Effector memory CD4-positive, alpha-beta T cell (primary cell): ENCODE results near the gene NPFFR1.

Source experiments
- DNase-seq, 3 donors: peaks; one replicate each; pipeline ENCODE4 v3.0.0-alpha.2; 2020
- H3K27ac ChIP-seq: 2 replicates; pipeline ENCODE4 v1.7.0; 2013; ENCODE audit warnings: mild to moderate bottlenecking, low read length, moderate library complexity; ENCODE audit not compliant: insufficient read depth, poor library complexity, severe bottlenecking
- H3K27me3 ChIP-seq: replicated peaks from 2 replicates; pipeline ENCODE4 v1.7.0; 2013; ENCODE audit warnings: mild to moderate bottlenecking, low read length; ENCODE audit not compliant: insufficient read depth, control insufficient read depth, poor library complexity, severe bottlenecking
- H3K36me3 ChIP-seq: 2 replicates; pipeline ENCODE4 v1.7.0; 2013; ENCODE audit warnings: mild to moderate bottlenecking, low read length, moderate library complexity; ENCODE audit not compliant: control insufficient read depth, insufficient read depth
- H3K4me1 ChIP-seq: 2 replicates; pipeline ENCODE4 v1.7.0; 2013; ENCODE audit warnings: low read length, mild to moderate bottlenecking; ENCODE audit not compliant: control insufficient read depth, insufficient read depth, poor library complexity, severe bottlenecking
- H3K4me3 ChIP-seq: 2 replicates; pipeline ENCODE4 v1.7.0; 2013; ENCODE audit warnings: low read length, low read depth, mild to moderate bottlenecking; ENCODE audit not compliant: insufficient read depth, poor library complexity, severe bottlenecking
- H3K9me3 ChIP-seq: 2 replicates; pipeline ENCODE4 v1.7.0; 2013; ENCODE audit warnings: mild to moderate bottlenecking, low read length, moderate library complexity; ENCODE audit not compliant: control insufficient read depth

Gene NPFFR1

GRCh38 chr10:70315815-70316214, 32.0 kb upstream of the NPFFR1 start:
- no peaks in the 10 kb centered on the region for H3K9me3 ChIP-seq
- no peak overlapping the region for H3K27ac ChIP-seq
- H3K36me3 ChIP-seq = no peaks in the 10 kb centered on the region
- no peaks in the 10 kb centered on the region for H3K27me3 ChIP-seq
- no peak for DNase-seq
- no peaks in the 10 kb centered on the region for H3K4me1 ChIP-seq
- H3K4me3 ChIP-seq = no peak overlapping the region

GRCh38 chr10:70315276-70315675, 31.5 kb upstream of the NPFFR1 start:
- Histone ChIP-seq H3K36me3 (no peaks in the 10 kb centered on the region), H3K4me1 (no peaks in the 10 kb centered on the region), H3K27ac (no peak overlapping the region), H3K4me3 (no peak overlapping the region), H3K27me3 (no peaks in the 10 kb centered on the region), H3K9me3 (no peaks in the 10 kb centered on the region)
- DNase-seq = no peak

GRCh38 chr10:70312972-70313371, 29.2 kb upstream of the NPFFR1 start:
- H3K4me1 ChIP-seq = no peaks in the 10 kb centered on the region
- H3K27me3 ChIP-seq = no peaks in the 10 kb centered on the region
- no peak overlapping the region for H3K27ac ChIP-seq
- H3K9me3 ChIP-seq = no peaks in the 10 kb centered on the region
- H3K36me3 ChIP-seq = no peaks in the 10 kb centered on the region
- H3K4me3 ChIP-seq = no peak overlapping the region
- DNase-seq = no peak

- Histone ChIP-seq H3K27me3 (no peaks in the 10 kb centered on the region), H3K4me1 (no peaks in the 10 kb centered on the region), H3K4me3 (no peak overlapping the region), H3K36me3 (no peaks in the 10 kb centered on the region), H3K27ac (no peak overlapping the region), H3K9me3 (no peaks in the 10 kb centered on the region)
- DNase-seq = no peak
These were observed 28.4 kb upstream of the NPFFR1 start for GRCh38 chr10:70312249-70312648.

- Histone ChIP-seq H3K27me3 (no peaks in the 10 kb centered on the region), H3K27ac (no peak overlapping the region), H3K9me3 (no peaks in the 10 kb centered on the region), H3K4me3 (no peak overlapping the region), H3K36me3 (no peaks in the 10 kb centered on the region), H3K4me1 (no peaks in the 10 kb centered on the region)
- DNase-seq = no peak
These were observed 27.9 kb upstream of the NPFFR1 start for GRCh38 chr10:70311698-70312097.

GRCh38 chr10:70309661-70310060, 25.9 kb upstream of the NPFFR1 start:
- no peak overlapping the region for H3K27ac ChIP-seq
- H3K9me3 ChIP-seq = no peaks in the 10 kb centered on the region
- no peaks in the 10 kb centered on the region for H3K4me1 ChIP-seq
- H3K36me3 ChIP-seq = no peaks in the 10 kb centered on the region
- H3K27me3 ChIP-seq = no peaks in the 10 kb centered on the region
- no peak for DNase-seq
- H3K4me3 ChIP-seq = no peak overlapping the region

GRCh38 chr10:70308121-70309060, 24.6 kb upstream of the NPFFR1 start:
- H3K4me3 ChIP-seq = no peak overlapping the region
- DNase-seq = no peak
- H3K27ac ChIP-seq = no peak overlapping the region
- no peaks in the 10 kb centered on the region for H3K9me3 ChIP-seq
- no peaks in the 10 kb centered on the region for H3K4me1 ChIP-seq
- H3K36me3 ChIP-seq = no peaks in the 10 kb centered on the region
- no peaks in the 10 kb centered on the region for H3K27me3 ChIP-seq

- H3K4me3 ChIP-seq = no peak overlapping the region
- H3K36me3 ChIP-seq = no peaks in the 10 kb centered on the region
- H3K27me3 ChIP-seq = no peaks in the 10 kb centered on the region
- DNase-seq = no peak
- no peak overlapping the region for H3K27ac ChIP-seq
- no peaks in the 10 kb centered on the region for H3K4me1 ChIP-seq
- no peaks in the 10 kb centered on the region for H3K9me3 ChIP-seq
These were observed 23.2 kb upstream of the NPFFR1 start for GRCh38 chr10:70306886-70307520.

GRCh38 chr10:70306181-70306705, 22.4 kb upstream of the NPFFR1 start:
- Histone ChIP-seq H3K4me1 (no peaks in the 10 kb centered on the region), H3K36me3 (no peaks in the 10 kb centered on the region), H3K4me3 (no peak overlapping the region), H3K9me3 (no peaks in the 10 kb centered on the region), H3K27me3 (no peaks in the 10 kb centered on the region), H3K27ac (no peak overlapping the region)
- no peak for DNase-seq

GRCh38 chr10:70303730-70304129, 19.9 kb upstream of the NPFFR1 start:
- Histone ChIP-seq H3K4me1 (no peaks in the 10 kb centered on the region), H3K9me3 (no peaks in the 10 kb centered on the region), H3K27ac (no peak overlapping the region), H3K4me3 (no peak overlapping the region), H3K36me3 (no peaks in the 10 kb centered on the region), H3K27me3 (no peaks in the 10 kb centered on the region)
- no peak for DNase-seq
